Skin epidermis (tissue), 12 donors: Measurements from ENCODE around the gene DIP2B.
"Not testable (repeated sequence)": the region's sequence is repeated elsewhere in the genome, so short reads cannot be mapped to it uniquely, and the experiment has no call there.

Experiments used
- H3K27ac ChIP-seq, 21 experiments: fragments of 200-600 bp; sonication (generic) in 11 of 21; one replicate each; pipeline ENCODE4 v1.5.0; 2020; ENCODE audit warnings: mild to moderate bottlenecking in 3 of 21, inconsistent platforms in 2 of 21, moderate library complexity in 2 of 21
- H3K4me3 ChIP-seq, 7 experiments: fragments of 200-600 bp; sonication (generic) in 2 of 7; one replicate each; pipeline ENCODE4 v1.5.0; 2020; ENCODE audit warnings: inconsistent platforms in 2 of 7, mild to moderate bottlenecking in 2 of 7, moderate library complexity in 1 of 7

Gene DIP2B

DNA sequence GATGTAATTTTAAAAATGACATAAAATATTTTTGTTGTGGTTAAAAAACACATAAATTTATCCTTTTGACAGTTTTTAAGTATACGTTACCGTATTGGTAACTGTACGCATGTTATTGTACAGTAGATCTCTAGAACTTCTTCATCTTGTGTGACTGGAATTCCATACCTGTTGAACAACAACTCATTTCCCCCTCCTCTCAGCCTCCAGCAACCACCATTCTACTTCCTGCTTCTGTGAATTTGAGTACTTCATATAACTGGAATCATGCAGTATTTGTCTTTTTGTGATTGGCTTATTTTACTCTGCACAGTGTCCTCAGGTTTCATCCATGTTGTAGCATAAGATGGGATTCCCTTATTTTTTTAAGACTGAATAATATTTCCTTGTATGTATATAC, 145.5 kb downstream of the DIP2B start:
- Histone ChIP-seq H3K4me3 (no peak overlapping the region), H3K27ac (no peak overlapping the region)

DNA sequence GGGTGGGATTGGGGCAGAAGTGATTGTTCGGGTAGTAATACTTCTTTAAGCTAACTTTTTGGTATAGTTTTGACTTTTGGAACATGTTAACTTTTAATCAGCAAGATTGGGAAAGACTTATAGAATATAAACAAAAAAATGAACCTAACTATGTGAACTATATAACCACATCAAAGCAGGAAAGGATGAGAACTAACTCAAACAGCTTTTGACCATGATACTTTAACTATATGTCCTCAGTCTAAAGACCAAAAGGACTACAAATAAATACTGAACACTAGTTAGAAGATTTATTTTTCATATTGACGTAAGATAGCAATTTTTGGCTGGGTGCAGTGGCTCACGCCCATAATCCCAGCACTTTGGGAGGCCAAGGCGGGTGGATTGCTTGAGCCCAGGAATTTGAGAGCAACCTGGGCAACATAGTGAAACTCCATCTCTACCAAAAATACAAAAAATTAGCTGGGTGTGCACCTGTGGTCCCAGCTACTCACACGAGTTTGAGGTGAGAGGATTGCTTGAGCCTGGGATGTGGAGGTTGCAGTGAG, 150.7 kb downstream of the DIP2B start:
- Histone ChIP-seq H3K27ac (no peak overlapping the region), H3K4me3 (no peak overlapping the region)

DNA sequence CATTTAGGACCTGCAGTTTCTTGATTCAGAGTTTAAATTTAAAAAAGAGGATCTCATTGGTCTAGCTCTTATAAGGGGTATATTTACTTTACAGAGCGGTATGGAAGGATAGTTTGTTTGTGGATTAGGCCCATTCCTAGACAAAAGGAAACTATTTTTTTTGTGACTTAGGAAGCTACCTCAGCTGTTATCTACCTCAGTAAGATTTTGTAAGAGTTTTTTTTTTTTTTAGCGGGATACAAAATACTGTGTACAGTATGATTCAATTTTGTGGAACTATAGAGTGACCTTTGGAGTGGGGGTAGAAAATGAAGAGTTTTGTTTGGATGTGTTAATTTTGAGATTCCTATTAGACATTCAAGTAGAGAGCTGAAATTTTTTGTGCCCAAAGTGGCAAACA, 154.5 kb downstream of the DIP2B start:
- H3K4me3 ChIP-seq: no peak overlapping the region
- no peak overlapping the region for H3K27ac ChIP-seq

DNA sequence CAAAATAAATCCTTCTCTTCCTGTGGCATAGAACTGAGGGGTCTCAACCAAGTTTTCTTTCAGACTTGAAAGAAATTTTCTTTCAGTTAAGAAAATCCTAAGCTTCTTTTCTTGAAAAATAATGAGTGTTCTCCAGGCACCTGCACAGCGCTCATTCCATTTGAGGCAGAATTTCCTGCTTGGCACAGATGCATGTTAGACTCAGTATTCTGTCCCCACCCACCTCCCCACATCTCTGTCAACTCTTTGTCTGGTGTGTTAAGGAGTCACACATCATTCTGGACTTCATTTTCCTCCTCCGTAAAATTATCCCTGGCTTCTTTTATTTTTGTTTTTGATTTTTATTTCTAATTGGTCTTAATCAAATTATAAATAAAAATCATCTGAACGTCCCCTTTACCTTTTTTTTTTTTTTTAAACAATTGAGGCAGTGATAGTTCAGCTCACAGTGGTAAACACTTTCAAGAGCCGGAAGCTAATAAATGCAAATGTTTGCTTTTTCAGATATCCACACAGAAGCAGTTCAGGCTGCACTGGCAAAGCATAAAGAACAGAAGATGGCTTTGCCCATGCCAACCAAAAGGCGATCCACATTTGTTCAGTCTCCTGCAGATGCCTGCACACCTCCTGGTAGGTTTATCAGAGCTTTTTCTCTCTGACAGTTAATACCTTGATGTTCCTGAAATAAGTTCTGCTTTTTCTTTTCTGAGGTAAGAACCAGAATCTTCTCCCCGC, 155.1 kb downstream of the DIP2B start:
- no peak overlapping the region for H3K4me3 ChIP-seq
- no peak overlapping the region for H3K27ac ChIP-seq

DNA sequence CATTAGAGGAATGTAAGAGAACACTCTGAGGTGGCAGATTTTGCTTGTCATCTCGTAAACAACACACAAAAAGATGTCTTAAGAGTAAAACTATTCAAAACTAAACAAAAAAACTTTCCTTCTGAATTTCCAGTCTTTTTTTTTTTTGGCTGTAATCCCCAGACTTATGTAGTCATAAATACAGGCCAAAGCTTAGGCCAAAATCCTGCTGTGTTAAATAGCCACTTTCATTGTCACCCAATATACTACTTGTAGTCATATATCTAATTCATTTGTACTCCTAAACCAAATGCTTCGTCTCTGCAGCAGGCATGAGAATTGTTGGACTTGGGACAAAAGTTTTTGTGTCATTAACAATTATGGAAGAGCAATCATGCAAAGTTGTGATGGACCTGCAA, 155.6 kb downstream of the DIP2B start:
- Histone ChIP-seq H3K4me3 (no peak overlapping the region), H3K27ac (no peak overlapping the region)

DNA sequence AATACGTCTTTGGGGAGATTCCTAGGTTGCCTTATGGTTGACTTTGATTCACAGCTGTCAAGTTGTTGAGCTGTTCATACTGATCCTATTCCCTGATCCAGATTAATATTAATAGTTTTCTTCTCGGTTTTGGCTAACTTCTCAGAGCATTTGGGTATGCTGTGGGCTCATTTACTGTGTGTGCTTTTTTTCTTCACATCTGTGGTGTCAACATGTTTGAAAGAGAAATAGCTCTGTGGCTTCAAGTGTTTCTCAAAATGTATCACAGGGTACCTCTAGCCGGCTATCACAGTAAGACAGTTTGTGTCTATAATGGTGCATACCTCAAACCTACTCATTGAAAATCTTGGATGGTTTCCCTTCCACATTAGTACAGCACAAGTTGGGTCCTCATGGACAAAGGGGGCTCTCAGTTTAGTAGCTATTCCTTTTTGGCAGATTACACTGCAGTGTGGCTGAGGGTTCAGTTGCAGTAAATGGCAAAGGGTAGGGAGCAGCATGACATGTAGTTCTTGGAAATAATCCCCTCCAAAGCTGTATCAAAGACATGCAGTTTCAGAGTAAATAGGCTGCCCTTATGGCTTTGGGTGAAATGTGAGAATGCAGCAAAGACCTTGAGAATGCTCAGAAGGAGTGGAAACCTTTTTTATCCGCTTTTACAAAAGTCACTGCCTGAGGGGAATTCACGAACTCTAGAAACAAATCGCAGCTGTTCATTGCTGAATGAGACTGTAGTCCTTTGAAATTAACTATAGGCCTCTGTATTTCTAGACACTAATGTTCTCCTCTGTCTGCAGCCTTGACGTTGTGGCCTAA, 156.7 kb downstream of the DIP2B start:
- H3K27ac ChIP-seq: peak overlapping the region in 1 of 21 experiments; percentile 27
- H3K4me3 ChIP-seq: no peak overlapping the region

DNA sequence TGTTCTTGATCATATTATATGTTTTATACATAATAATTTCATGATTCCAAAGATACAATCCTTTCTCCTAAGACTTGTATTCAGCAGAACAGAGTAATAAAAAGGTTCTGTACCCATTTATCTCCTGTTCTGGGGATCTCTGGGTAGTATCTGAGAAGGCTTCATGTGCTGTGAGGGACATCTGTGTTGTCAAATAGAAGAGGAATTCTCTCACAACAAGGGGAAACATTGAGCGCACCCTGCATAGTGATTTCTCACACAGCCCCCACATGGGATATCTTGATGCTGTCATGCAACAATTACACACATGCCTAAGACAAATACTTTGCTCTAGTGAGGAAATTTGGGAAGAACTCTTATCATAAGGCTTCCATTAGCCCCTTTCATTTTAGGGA, 157.3 kb downstream of the DIP2B start:
- Histone ChIP-seq H3K4me3 (no peak overlapping the region), H3K27ac (peak overlapping the region in 2 of 21 experiments; percentile 0 to 41)

DNA sequence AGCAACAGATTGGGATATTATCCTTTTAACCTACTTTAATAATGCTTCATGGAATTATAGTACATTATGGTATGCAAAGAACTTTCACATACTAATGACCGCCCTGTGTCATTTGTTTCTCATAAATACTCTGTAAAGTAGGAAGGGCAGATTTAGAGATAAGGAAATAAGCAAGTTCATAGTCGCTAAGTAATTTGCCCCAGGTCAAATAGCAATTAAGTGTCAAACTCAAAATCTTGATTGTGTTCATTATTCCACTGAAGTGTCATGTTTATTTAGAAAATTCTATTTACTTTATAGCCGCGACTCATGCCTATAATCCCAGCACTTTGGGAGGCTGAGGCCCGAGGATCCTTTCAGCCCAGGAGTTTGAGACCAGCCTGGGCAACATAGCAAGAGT, 160.4 kb downstream of the DIP2B start:
- no peak overlapping the region for H3K4me3 ChIP-seq
- H3K27ac ChIP-seq: no peak overlapping the region

DNA sequence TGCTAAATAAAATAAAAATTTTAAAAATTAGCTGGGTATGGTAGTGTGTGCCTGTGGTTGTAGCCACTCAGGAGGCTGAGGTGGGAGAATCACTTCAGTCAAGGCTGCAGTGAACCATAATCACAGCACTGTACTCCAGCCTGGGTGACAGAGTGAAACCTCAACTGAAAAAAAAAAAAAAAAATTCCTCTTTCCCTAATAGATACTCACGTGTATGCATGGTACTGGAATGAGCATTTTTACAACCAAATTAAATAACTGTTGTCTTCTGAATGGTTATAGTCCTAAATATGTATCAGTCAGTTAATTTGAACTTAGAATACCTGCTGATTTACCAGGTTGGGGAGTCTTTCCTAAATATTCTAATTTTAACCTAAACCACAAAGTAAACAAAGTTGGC, 160.8 kb downstream of the DIP2B start:
- Histone ChIP-seq H3K4me3 (no peak overlapping the region), H3K27ac (no peak overlapping the region)

DNA sequence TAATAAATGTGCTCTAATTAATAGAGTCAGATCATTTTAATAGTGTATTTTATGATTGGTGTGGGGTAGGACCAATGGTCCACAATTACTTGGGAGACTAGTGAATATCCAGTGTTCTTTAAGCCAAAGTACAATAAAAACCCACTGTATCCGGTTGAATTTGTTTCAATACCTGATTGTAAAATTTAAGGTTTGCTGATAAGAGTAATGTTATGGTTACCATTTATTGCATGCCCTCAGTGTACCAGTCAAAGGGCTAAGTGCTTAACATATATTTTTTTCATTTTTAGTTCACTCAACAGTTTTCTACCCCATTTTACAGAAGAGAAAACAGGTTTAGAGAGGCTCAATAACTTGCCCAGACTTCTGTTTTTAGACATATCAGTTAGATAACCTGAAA, 161.2 kb downstream of the DIP2B start:
- no peak overlapping the region for H3K4me3 ChIP-seq
- H3K27ac ChIP-seq: no peak overlapping the region

DNA sequence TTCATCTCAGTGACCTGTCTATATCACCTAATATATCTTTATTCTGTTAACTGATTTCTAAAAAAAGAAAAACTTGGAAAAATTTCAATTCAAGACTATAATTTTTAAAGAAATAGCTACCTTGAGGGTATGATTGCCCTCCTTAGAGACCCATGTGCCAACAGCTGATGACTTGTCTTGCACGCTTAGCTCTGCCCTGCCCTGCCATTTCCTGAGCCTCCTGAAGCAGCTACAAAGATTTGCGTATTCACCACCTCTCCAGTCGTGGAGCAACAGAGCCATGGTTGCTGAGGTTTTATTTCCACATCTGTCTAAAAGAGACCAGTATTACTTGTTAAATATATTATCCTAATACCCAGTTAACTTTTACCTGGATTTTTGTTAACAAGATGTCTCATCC, 167.4 kb downstream of the DIP2B start:
- Histone ChIP-seq H3K27ac (no peak overlapping the region), H3K4me3 (no peak overlapping the region)

DNA sequence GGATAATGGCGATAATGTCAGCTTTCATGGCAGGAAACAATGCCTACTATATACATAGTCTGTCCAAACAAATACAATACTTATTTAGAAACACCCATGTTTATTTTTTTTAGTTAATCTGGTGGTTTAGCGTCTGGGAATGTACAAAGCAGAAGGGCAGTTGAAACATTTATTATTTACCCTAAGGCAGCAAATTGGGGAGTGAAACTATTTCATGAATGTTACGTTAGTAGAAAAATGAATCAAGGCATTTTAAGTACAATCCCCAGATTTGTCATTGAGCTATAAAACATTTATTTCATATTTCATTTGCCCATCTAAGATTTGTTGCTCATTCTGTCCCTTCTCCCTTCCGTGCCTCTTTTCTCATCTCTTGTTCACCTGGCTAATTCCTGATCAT, 172.0 kb downstream of the DIP2B start:
- Histone ChIP-seq H3K27ac (no peak overlapping the region), H3K4me3 (no peak overlapping the region)

DNA sequence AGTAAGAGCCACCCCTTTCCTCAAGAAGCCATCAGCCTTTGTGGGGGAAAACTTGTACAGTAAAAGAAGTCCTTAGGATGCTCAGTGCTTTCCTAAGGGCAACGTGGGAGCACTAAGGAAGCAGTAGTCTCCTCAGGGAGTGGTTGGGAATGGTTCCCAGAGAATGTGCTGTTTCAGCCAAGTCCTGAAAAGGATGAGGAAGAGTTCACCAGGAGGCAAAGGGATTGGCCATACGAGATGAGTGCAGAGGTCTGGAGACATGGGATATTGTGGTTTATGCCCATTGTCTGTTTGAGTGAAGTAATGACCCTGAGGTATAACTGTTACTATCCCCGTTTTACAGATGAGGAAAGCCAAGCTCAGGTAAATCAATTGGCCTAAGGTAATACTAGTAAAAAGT, 173.1 kb downstream of the DIP2B start:
- no peak overlapping the region for H3K4me3 ChIP-seq
- H3K27ac ChIP-seq: no peak overlapping the region

DNA sequence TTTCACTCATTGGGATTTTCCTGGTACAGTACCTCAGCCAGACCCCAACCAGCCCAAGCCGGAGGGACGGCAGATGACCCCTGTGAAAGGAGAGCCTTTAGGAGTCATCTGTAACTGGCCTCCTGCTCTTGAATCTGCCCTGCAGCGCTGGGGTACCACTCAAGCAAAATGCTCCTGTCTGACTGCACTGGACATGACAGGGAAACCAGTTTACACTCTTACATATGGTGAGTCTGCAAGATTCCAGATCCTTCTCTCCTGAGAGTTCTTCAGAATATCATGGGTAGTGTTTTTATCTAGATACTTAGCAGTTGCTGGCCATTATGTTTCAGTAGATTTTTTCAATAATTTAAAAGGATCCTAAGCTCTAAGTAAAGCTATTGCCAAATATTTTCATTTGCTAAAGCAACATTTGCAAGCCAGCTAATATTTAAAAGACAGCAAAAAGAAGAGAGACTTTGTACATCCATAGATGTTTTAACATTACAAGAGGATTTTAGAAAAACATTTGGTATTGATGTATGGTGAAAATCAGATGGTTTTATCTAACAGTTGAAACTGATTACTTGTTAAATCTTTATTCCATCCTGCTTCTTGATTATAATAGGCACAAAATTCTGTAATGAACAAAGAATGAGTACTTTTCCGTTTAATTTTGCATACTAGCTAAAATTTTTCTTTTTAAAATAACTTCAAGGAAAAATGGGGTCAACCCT, 174.0 kb downstream of the DIP2B start:
- Histone ChIP-seq H3K4me3 (no peak overlapping the region), H3K27ac (no peak overlapping the region)

DNA sequence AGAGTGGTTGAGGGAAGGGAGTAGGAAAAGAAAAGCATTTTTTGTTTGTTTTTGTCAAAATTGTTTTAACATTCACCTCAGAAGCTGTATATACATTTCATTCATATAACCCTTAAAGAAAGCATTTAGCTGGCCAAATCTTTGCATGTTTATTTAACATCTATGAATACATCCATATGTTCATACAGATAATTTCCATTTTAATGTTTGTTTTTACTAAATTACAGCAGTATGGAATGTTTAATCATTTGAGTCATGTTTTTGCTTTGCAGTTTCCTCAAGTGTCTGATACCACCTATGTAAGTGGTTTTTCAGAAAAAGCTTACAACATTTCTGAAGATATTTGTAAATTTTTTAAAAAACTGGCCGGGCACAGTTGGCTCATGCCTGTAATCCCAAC, 174.8 kb downstream of the DIP2B start:
- no peak overlapping the region for H3K4me3 ChIP-seq
- no peak overlapping the region for H3K27ac ChIP-seq

DNA sequence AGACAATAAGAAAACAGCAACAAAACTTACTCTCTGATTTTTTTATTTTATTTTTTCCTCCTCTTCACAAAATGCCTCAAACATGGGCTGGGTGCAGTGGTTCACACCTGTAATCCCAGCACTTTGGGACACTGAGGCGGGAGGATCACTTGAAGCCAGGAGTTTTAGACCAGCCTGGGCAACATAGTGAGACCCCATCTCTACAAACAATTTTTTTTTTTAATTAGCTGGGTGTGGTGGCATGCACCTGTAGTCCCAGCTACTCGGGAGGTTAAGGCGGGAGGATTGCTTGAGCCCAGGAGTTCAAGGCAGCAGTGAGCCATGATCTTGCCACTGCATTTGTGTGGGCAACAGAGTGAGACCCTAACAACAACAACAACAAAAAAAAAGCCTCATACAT, 176.3 kb downstream of the DIP2B start:
- not testable (repeated sequence) for H3K4me3 ChIP-seq, H3K27ac ChIP-seq

DNA sequence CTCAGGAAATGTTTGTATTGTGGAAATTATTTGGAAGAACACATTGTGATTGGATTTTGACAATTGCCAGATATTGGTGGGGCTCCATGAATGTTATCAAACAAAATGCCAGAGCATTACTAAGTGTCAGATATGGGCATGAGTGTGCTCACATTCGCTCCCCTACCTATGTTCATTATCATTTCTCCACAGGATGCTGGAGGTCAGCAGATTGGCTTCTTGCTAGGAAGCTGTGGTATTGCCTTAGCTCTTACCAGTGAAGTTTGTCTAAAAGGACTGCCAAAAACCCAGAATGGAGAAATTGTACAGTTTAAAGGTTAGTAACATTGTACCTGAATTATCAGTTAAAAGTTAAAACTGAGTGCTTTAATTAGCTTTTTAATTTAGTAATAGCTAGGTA, 180.9 kb downstream of the DIP2B start:
- Histone ChIP-seq H3K27ac (no peak overlapping the region), H3K4me3 (no peak overlapping the region)

DNA sequence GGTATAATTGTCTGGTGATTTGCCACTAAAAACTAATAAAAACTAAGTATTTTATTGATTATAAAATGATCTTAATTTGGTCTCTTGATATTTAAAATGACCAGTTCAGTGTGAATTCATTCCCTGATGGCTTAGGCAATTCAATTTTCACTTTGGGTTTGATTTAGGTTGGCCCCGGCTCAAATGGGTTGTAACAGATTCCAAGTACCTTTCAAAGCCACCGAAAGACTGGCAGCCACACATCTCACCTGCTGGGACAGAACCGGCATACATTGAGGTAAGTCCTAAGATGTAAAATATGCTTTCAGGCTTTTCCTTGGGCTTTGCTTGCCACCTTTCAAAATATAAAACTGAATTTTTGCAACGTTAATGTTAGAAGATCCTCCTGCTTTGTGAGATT, 181.6 kb downstream of the DIP2B start:
- Histone ChIP-seq H3K4me3 (no peak overlapping the region), H3K27ac (no peak overlapping the region)

DNA sequence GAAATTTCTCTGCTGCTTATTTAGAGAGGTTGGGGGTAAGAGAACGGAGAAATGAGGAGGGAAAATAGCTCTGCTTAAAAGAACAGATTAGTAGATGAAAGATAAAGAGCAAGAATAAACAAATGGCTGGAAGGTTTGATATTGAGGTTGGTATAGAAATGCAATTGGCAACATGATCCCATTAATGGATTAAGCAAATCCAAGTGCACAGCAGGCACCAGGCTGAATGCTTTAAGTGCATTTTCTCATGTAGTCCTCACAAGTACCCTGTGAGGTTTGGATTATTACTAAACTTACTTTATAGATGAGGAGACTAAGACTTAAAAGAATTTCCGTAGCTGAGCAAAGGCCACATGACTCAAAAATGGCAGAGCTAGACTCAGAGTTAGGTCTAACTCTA, 182.2 kb downstream of the DIP2B start:
- H3K4me3 ChIP-seq: no peak overlapping the region
- H3K27ac ChIP-seq: no peak overlapping the region

DNA sequence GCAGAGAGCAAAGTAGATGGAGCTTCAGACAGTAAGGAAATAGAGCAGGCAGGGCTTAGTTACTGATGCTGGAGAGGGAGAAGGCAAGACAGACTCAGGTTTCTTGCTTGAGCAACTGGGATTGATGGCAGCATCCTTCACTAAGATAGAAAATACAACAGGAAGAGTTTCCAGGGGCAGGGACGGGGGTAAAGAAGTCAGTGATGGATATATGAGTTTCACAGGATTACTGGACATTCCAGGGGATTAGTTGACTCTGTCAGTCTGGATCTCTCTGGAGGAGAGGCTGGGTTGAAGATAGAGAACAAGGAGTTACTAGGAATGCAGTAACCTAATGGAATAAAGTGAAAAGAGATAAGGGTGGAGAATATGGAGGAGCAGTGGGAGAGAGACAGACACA, 184.7 kb downstream of the DIP2B start:
- Histone ChIP-seq H3K4me3 (no peak overlapping the region), H3K27ac (no peak overlapping the region)

DNA sequence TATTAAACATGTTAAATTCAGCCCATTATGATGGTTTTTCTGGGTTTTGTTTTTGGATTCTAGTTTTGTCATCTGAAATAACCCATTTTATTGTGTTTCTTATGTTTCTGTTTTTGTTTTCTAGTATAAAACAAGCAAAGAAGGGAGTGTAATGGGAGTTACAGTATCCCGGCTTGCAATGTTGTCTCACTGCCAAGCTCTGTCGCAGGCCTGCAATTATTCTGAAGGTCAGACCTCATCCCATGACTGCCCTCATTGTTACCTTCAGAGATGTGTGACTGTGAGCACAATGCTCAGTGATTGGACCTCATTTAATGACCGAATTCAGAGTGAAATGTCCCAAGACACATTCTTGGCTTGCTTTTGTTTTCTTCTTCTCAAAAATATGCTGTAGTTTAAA, 186.1 kb downstream of the DIP2B start:
- H3K27ac ChIP-seq: peak overlapping the region in 1 of 21 experiments; percentile 10

More for the DNA sequence above, 186.1 kb downstream of the DIP2B start:
- H3K4me3 ChIP-seq: no peak overlapping the region
